Measurements from ENCODE around the gene ALG1. TPM values are rescaled to one million over a fixed set of nuclear protein-coding genes. Genes with fewer than 3 reads are reported as not detected.

The ALG1 gene
- total RNA-seq, 6 experiments from 2014 or later, result 43.5 to 51.3 (median 47.4) TPM

DNA sequence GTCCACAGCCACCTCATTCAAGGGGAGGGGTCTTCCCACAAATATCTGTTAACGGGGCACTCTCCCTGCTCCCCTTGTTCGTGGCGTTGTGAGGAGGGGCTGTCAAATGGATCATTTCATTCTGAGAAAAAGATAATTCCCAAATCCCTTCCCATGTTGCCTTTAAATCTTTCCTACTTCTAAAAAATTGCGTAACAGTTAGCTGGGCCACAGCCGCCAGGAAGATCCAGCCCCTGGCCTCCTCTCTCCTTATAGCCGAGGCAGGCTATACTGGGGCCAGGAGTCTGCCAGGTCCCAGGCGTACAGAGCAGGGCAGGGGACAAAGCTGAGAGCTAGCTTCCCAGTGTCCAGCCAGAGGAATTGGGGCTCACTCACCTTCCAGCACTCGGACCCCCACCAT is 6.3 kb upstream of the ALG1 start:
- no peak overlapping the region for H3K27ac Mint-ChIP-seq
- DNase-seq, result no peak
- TF ChIP-seq, protein P1, sequence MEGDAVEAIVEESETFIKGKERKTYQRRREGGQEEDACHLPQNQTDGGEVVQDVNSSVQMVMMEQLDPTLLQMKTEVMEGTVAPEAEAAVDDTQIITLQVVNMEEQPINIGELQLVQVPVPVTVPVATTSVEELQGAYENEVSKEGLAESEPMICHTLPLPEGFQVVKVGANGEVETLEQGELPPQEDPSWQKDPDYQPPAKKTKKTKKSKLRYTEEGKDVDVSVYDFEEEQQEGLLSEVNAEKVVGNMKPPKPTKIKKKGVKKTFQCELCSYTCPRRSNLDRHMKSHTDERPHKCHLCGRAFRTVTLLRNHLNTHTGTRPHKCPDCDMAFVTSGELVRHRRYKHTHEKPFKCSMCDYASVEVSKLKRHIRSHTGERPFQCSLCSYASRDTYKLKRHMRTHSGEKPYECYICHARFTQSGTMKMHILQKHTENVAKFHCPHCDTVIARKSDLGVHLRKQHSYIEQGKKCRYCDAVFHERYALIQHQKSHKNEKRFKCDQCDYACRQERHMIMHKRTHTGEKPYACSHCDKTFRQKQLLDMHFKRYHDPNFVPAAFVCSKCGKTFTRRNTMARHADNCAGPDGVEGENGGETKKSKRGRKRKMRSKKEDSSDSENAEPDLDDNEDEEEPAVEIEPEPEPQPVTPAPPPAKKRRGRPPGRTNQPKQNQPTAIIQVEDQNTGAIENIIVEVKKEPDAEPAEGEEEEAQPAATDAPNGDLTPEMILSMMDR (IDR thresholded peaks at IDR 0.05), result no peak
- H3K27me3 Mint-ChIP-seq (ENCODE audit: insufficient read depth), result peaks cover 28% of the 10 kb centered on the region
- H3K4me1 Mint-ChIP-seq (ENCODE audit: low read depth), result no peaks in the 10 kb centered on the region
- H3K36me3 Mint-ChIP-seq (ENCODE audit: low read depth), result no peaks in the 10 kb centered on the region
- H3K4me3 Mint-ChIP-seq, result no peak overlapping the region
- H3K9me3 Mint-ChIP-seq, result no peaks in the 10 kb centered on the region

DNA sequence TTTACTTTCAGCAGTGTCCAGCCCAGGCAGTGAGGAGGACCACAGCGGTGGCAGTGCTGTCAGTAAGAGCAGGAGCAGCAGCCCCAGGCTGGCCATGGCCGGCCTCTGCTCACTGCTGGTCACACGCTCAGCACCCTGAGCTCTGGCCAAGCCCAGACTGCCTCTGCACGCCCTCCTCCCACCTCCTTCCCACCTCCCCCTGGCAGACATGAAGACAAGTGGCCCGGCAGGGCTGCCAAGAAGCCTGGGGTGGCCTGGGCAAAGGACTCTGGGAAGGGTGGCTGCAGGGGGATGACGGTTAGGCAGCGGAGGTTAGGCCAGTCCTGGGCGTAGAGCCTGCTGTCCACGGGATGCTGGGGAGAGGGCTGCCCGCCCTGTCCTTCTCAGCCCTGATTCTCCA is 5.8 kb upstream of the ALG1 start, which contains the start of gene C16orf89:
Gene C16orf89 (minus strand): TSS at position 144 of the 400 bp plus-strand sequence. CDS start 48 bp downstream, at position 96.
- peaks cover under 1% of the 10 kb centered on the region; the same call in 1 of the 2 replicates for H3K4me1 Mint-ChIP-seq (ENCODE audit: low read depth)

DNA sequence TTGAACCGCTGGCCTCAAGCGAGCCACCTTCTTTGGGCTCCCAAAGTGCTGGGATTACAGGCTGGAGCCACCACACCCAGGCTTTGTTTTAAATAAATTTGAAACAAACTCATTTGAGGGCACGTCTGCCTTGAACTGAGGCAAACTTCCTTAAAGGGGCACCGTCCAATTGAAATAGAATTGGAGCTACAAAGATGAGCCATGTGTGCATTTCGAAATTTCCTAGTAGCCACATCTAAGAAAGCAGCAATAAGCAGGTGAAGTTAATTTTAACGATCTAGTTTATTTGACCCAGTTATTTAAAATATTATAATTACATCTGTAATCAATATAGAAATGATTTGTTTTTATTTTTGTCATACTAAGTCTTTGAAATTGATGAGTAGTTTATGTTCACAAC is 5.1 kb upstream of the ALG1 start:
- no peaks in the 10 kb centered on the region for H3K9me3 Mint-ChIP-seq
- no peak overlapping the region for H3K4me3 Mint-ChIP-seq
- TF ChIP-seq, protein P1 (IDR thresholded peaks at IDR 0.05), result no peak
- no peaks in the 10 kb centered on the region for H3K36me3 Mint-ChIP-seq (ENCODE audit: low read depth)
- peaks cover 7% of the 10 kb centered on the region for H3K4me1 Mint-ChIP-seq (ENCODE audit: low read depth)
- DNase-seq, result no peak
- no peak overlapping the region for H3K27ac Mint-ChIP-seq
- H3K27me3 Mint-ChIP-seq (ENCODE audit: insufficient read depth), result peaks cover 27% of the 10 kb centered on the region

More for the DNA sequence above, 5.8 kb upstream of the ALG1 start, which contains the start of gene C16orf89:
- Mint-ChIP-seq H3K27ac (no peak within 1 kb of the TSS), H3K9me3 (no peaks in the 10 kb centered on the region), H3K36me3 (ENCODE audit: low read depth) (no peaks in the 10 kb centered on the region), H3K4me3 (no peak within 1 kb of the TSS), H3K27me3 (ENCODE audit: insufficient read depth) (peaks cover 28% of the 10 kb centered on the region)
- no peak for DNase-seq
- TF ChIP-seq, protein P1 (IDR thresholded peaks at IDR 0.05), result no peak

DNA sequence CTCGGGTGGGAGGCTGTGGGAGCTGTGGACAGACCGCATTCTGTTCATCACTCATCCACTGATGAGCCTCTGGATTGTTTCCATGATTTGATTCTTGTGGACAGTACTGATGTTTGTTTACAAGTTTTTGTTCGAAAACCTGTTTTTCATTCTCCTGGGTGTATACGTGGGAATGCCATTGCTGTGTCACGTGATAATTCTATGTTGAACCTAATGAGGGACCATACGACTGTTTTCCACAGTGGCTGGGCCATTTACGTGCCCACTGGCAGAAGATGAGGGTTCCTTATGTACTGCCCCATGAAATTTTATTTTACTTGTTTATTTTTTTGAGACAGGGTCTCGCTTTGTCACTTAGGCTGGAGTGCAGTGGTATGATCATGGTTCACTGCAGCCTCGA is 2.6 kb upstream of the ALG1 start:
- Mint-ChIP-seq H3K4me1 (ENCODE audit: low read depth) (peaks cover 23% of the 10 kb centered on the region), H3K4me3 (no peak overlapping the region), H3K27ac (no peak overlapping the region)

DNA sequence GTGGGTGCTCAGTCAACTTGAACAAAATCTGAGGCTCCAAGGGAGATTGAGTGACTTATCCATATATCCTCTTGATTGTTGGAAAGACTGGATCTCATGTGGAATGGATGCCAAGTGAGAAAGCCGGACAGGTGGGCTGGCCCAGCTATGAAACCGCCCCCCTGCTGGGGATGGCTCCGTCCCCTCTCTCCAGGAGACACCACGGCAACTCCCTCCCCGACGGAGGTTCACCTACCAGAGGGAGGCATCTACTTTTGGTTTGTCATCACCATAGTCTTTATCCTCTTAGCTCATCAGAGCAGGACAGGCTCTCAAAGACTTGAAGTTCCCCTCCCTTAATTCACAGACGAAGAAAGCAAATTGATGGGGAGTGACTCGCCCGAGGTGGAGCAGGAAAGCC is 1.8 kb upstream of the ALG1 start:
- no peak overlapping the region for H3K4me3 Mint-ChIP-seq
- TF ChIP-seq, protein P1 (IDR thresholded peaks at IDR 0.05), result no peak

More for the DNA sequence above, 2.6 kb upstream of the ALG1 start:
- Mint-ChIP-seq H3K36me3 (ENCODE audit: low read depth) (no peaks in the 10 kb centered on the region), H3K27me3 (ENCODE audit: insufficient read depth) (peaks cover 16% of the 10 kb centered on the region), H3K9me3 (no peaks in the 10 kb centered on the region)
- DNase-seq, result no peak
- TF ChIP-seq, protein P1 (IDR thresholded peaks at IDR 0.05), result no peak

More for the DNA sequence above, 1.8 kb upstream of the ALG1 start:
- H3K9me3 Mint-ChIP-seq, result no peaks in the 10 kb centered on the region
- peaks cover 6% of the 10 kb centered on the region; the same call in 1 of the 2 replicates for H3K36me3 Mint-ChIP-seq (ENCODE audit: low read depth)
- H3K27ac Mint-ChIP-seq, result no peak overlapping the region
- H3K4me1 Mint-ChIP-seq (ENCODE audit: low read depth), result peaks cover 23% of the 10 kb centered on the region
- no peak for DNase-seq
- H3K27me3 Mint-ChIP-seq (ENCODE audit: insufficient read depth), result peaks cover 14% of the 10 kb centered on the region

Measured in HFFc6 (cell line).